WTC11 (cell line): ENCODE measurements around the gene TMEM181. TPM values are rescaled to one million over a fixed set of nuclear protein-coding genes. Genes with fewer than 3 reads are reported as not detected.

ENCODE experiments used
- AFF4 ChIP-seq: sonication (generic); formaldehyde crosslinking; IDR thresholded peaks from 2 replicates; pipeline ENCODE4 v1.8.1; 2023; ENCODE audit warnings: mild to moderate bottlenecking, missing genetic modification reagents, borderline replicate concordance
- FOXK1 ChIP-seq: sonication (generic); formaldehyde crosslinking; IDR thresholded peaks from 2 replicates; pipeline ENCODE4 v1.8.0; 2022; ENCODE audit warnings: mild to moderate bottlenecking, moderate library complexity, missing genetic modification reagents
- JAZF1 ChIP-seq: fragments of 250-450 bp; sonication (Bioruptor Pico); IDR thresholded peaks from 2 replicates; pipeline ENCODE4 v1.9.0; 2021; ENCODE audit warnings: moderate library complexity, mild to moderate bottlenecking, inconsistent platforms
- MLX ChIP-seq: sonication (generic); formaldehyde crosslinking; IDR thresholded peaks from 2 replicates; pipeline ENCODE4 v1.8.1; 2023; ENCODE audit warnings: mild to moderate bottlenecking, missing genetic modification reagents, moderate library complexity
- USF1 ChIP-seq: sonication (generic); formaldehyde crosslinking; IDR thresholded peaks from 2 replicates; pipeline ENCODE4 v1.8.0; 2022; ENCODE audit warnings: mild to moderate bottlenecking, missing genetic modification reagents
- microRNA-seq: library from miRNA; unstranded; fragments of <30 nt; microRNA quantifications from one replicate; pipeline ENCODE4 v1.2.0, GENCODE V29; 2022; ENCODE audit warnings: borderline number of aligned reads
- total RNA-seq: library from RNA; stranded (reverse); gene quantifications from 3 replicates; pipeline ENCODE4 v1.2.3, GENCODE V29; 2021

The TMEM181 gene
- total RNA-seq, 1 experiment from 2014 or later, result 18.8 TPM

- no peak for TF ChIP-seq JAZF1 (CRISPR knock-in tag)
- TF ChIP-seq AFF4 (CRISPR knock-in tag), result no peak
- TF ChIP-seq MLX (CRISPR knock-in tag), result no peak
- TF ChIP-seq FOXK1 (CRISPR knock-in tag), result no peak
- TF ChIP-seq USF1, result no peak
Measured at GRCh38 chr6:158684745-158685324, 124.9 kb downstream of the TMEM181 start (continued).

Small RNA genes within 50 kb of the gene (microRNA-seq; reads per million reads assigned to microRNA genes)
- not detected for gene MIR7161

Other genes with a start within 250 kb of the TMEM181 start
- 52.8 to 56.1 TPM (median 54.2 TPM) in 3 replicates for gene TULP4, start 247.6 kb upstream of the TMEM181 start, total RNA-seq
- gene DYNLT1, start 84.7 kb downstream of the TMEM181 start, total RNA-seq, result 79.0 to 98.1 TPM (median 91.8 TPM) in 3 replicates
- 0.27 to 0.39 TPM (median 0.28 TPM) in 3 replicates for gene SYTL3, start 90.0 kb downstream of the TMEM181 start, total RNA-seq